Colonic mucosa (tissue), 4 donors: Measurements from ENCODE around the gene STRADB. TPM values are rescaled to one million over a fixed set of nuclear protein-coding genes. Genes with fewer than 3 reads are reported as not detected.

Source experiments
- DNase-seq: peaks from one replicate; pipeline ENCODE4 v3.0.0-alpha.2; 2020
- H3K27ac ChIP-seq: fragments of 200-600 bp; one replicate; pipeline ENCODE4 v1.8.0; 2021
- H3K27me3 ChIP-seq: fragments of 200-600 bp; one replicate; pipeline ENCODE4 v1.8.0; 2021
- H3K36me3 ChIP-seq: fragments of 200-600 bp; one replicate; pipeline ENCODE4 v1.8.0; 2021
- H3K4me1 ChIP-seq: fragments of 200-600 bp; one replicate; pipeline ENCODE4 v1.8.0; 2021; ENCODE audit warnings: mild to moderate bottlenecking
- H3K4me3 ChIP-seq: fragments of 200-600 bp; one replicate; pipeline ENCODE4 v1.8.0; 2021
- H3K9ac ChIP-seq, 2 donors: one replicate each; pipeline ENCODE4 v1.7.0; 2013; ENCODE audit warnings: control low read depth in 2 of 2, low read depth in 2 of 2, low read length in 2 of 2
- H3K9me3 ChIP-seq: fragments of 200-600 bp; one replicate; pipeline ENCODE4 v1.8.0; 2021
- intact Hi-C: fragments of 100-400 bp; cut with DNase I; formaldehyde crosslinking; loops from one replicate; pipeline ENCODE4 v1.14.1; 2022
- total RNA-seq, 2 donors: library from RNA; stranded (reverse); fragmentation: NEBNext Ultra II Directional in 1 of 2; extraction: Animal tissue kit (Norgen Biotek cat#: 25700) in 1 of 2; gene quantifications; one replicate each; pipeline ENCODE4 v1.2.1, GENCODE V29; 2021
- TF ChIP-seq, protein P1 (sequence below): fragments of 200-600 bp; IDR thresholded peaks from one replicate; pipeline ENCODE4 v1.8.0; 2022; ENCODE audit warnings: antibody characterized with exemption, mild to moderate bottlenecking
- donor health status: healthy.
- donor health status: DM: no; HTN: no; CAD: no.
- donor health status: DM: no; HTN: no; CAD: no.

The STRADB gene
- total RNA-seq, 2 donors from 2014 or later = 50.0 to 50.9 TPM

DNA sequence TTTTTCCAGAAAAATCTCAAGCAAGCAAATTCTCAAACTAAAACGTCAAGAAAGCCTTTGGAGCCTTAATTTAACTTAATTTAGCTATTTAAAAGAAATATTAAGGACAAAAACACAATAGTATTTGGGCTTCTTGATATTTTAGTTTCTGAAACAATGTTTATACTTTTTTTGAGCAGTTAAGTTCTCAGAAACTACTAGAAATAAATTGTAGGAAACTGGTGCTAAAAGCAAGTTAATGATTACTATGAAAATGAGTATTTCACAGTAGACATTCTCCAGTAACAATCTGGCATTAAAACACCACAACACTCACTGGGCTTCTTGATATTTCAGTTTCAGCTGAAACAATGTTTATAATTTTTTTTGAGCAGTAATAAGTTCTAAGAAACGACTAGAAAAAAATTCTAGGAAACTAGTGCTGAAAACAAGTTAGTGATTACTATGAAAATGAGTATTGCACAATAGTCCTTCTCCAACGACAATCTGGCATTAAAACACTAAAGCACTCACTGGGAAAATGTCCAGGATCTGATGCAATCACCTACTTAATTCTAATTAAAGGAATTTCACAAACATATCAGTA is 45.4 kb upstream of the STRADB start:
- Histone ChIP-seq H3K9ac (peak overlapping the region in 1 of 2 donors; percentile 12), H3K27ac (no peak overlapping the region), H3K4me3 (no peak overlapping the region), H3K9me3 (no peaks in the 10 kb centered on the region), H3K4me1 (peaks cover 4% of the 10 kb centered on the region), H3K36me3 (no peaks in the 10 kb centered on the region), H3K27me3 (no peaks in the 10 kb centered on the region)
- intact Hi-C loops = no loop called here
- TF ChIP-seq, protein P1, sequence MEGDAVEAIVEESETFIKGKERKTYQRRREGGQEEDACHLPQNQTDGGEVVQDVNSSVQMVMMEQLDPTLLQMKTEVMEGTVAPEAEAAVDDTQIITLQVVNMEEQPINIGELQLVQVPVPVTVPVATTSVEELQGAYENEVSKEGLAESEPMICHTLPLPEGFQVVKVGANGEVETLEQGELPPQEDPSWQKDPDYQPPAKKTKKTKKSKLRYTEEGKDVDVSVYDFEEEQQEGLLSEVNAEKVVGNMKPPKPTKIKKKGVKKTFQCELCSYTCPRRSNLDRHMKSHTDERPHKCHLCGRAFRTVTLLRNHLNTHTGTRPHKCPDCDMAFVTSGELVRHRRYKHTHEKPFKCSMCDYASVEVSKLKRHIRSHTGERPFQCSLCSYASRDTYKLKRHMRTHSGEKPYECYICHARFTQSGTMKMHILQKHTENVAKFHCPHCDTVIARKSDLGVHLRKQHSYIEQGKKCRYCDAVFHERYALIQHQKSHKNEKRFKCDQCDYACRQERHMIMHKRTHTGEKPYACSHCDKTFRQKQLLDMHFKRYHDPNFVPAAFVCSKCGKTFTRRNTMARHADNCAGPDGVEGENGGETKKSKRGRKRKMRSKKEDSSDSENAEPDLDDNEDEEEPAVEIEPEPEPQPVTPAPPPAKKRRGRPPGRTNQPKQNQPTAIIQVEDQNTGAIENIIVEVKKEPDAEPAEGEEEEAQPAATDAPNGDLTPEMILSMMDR = no peak
- no peak for DNase-seq

DNA sequence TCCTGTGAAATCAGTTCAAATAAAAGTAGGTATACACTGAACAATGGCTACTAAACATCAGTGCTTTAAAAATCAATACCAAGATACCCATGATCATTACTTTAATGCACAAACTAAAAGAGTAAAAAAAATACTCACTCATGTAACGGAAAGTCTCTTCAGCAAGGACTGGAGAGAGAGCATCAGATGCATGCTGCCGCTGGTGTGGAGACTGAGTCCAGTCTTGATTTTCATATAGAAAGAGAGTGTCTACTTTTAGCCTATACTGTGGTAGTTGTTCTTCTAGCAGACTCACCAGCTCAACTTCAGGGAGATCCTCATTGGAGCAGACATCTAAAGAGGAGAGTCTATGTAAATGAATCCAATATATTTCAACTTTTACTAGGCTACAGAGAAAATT is 44.3 kb upstream of the STRADB start:
- intact Hi-C loops = no loop called here
- TF ChIP-seq, protein P1 = no peak
- Histone ChIP-seq H3K4me1 (peaks cover 4% of the 10 kb centered on the region), H3K9ac (peak overlapping the region in 1 of 2 donors; percentile 16), H3K27me3 (no peaks in the 10 kb centered on the region), H3K36me3 (no peaks in the 10 kb centered on the region), H3K4me3 (no peak overlapping the region), H3K9me3 (no peaks in the 10 kb centered on the region), H3K27ac (no peak overlapping the region)
- DNase-seq = no peak

DNA sequence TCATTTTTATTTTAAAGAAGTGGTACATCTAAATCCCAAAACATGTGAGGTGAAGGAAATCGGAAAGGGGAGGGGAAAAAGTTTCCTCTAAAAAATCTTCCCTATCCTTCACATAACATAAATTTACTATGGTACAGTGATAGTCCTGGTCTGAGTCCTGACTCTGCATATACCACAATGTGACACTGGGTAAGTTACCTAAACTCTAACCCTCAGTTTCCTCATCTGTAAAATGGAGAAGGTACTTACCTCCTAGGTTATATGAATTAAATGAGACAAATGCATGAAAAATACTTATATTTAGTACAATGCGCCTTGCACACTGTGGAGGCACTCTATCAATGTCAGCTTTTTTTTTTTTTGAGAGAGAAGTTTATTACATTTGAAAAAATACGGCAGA is 42.6 kb upstream of the STRADB start:
- Histone ChIP-seq H3K4me1 (peaks cover 4% of the 10 kb centered on the region), H3K9me3 (no peaks in the 10 kb centered on the region), H3K27ac (no peak overlapping the region), H3K36me3 (no peaks in the 10 kb centered on the region), H3K4me3 (no peak overlapping the region), H3K9ac (no peak overlapping the region), H3K27me3 (no peaks in the 10 kb centered on the region)
- intact Hi-C loops = no loop called here
- TF ChIP-seq, protein P1 = no peak
- DNase-seq = no peak

- DNase-seq = no peak
- H3K9ac ChIP-seq = no peak overlapping the region
- no peaks in the 10 kb centered on the region for H3K9me3 ChIP-seq
- H3K36me3 ChIP-seq = no peaks in the 10 kb centered on the region
- TF ChIP-seq, protein P1 = no peak
- no peak overlapping the region for H3K4me3 ChIP-seq
- H3K4me1 ChIP-seq = peaks cover 4% of the 10 kb centered on the region
- H3K27ac ChIP-seq = no peak overlapping the region
- no peaks in the 10 kb centered on the region for H3K27me3 ChIP-seq
- intact Hi-C loops = no loop called here
Observed at GRCh38 chr2:201411421-201411820, 40.1 kb upstream of the STRADB start.

DNA sequence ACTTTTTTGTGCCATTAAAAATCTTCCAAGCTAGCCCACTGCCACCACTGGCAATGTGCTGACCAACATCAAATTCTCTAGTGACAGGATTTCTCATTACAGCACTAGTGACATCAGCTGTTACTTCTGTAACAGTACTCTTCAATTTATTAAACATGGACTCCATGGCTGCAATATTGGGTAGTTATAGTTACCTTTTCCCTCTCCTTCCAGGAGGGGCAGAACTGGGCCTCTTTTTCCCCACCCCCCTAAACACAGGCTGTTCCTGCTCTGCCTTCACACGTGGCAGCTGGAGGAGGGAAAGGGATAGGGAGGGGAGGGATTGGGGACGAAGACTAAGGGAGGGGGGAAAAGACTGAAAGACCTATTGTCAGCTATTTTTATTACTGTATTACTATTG is 38.4 kb upstream of the STRADB start:
- no peak overlapping the region for H3K4me3 ChIP-seq
- no peak overlapping the region for H3K9ac ChIP-seq
- TF ChIP-seq, protein P1 = no peak
- intact Hi-C loops = no loop called here
- no peaks in the 10 kb centered on the region for H3K4me1 ChIP-seq
- no peak for DNase-seq
- no peaks in the 10 kb centered on the region for H3K36me3 ChIP-seq
- no peaks in the 10 kb centered on the region for H3K27me3 ChIP-seq
- H3K27ac ChIP-seq = no peak overlapping the region
- H3K9me3 ChIP-seq = no peaks in the 10 kb centered on the region
